Measurements from ENCODE around the gene STAB2. TPM values are rescaled to one million over a fixed set of nuclear protein-coding genes. Genes with fewer than 3 reads are reported as not detected.

The STAB2 gene, protein sequence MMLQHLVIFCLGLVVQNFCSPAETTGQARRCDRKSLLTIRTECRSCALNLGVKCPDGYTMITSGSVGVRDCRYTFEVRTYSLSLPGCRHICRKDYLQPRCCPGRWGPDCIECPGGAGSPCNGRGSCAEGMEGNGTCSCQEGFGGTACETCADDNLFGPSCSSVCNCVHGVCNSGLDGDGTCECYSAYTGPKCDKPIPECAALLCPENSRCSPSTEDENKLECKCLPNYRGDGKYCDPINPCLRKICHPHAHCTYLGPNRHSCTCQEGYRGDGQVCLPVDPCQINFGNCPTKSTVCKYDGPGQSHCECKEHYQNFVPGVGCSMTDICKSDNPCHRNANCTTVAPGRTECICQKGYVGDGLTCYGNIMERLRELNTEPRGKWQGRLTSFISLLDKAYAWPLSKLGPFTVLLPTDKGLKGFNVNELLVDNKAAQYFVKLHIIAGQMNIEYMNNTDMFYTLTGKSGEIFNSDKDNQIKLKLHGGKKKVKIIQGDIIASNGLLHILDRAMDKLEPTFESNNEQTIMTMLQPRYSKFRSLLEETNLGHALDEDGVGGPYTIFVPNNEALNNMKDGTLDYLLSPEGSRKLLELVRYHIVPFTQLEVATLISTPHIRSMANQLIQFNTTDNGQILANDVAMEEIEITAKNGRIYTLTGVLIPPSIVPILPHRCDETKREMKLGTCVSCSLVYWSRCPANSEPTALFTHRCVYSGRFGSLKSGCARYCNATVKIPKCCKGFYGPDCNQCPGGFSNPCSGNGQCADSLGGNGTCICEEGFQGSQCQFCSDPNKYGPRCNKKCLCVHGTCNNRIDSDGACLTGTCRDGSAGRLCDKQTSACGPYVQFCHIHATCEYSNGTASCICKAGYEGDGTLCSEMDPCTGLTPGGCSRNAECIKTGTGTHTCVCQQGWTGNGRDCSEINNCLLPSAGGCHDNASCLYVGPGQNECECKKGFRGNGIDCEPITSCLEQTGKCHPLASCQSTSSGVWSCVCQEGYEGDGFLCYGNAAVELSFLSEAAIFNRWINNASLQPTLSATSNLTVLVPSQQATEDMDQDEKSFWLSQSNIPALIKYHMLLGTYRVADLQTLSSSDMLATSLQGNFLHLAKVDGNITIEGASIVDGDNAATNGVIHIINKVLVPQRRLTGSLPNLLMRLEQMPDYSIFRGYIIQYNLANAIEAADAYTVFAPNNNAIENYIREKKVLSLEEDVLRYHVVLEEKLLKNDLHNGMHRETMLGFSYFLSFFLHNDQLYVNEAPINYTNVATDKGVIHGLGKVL (N-terminal part only)
- under 0.01 and 0.09 TPM in 2 replicates for total RNA-seq

DNA sequence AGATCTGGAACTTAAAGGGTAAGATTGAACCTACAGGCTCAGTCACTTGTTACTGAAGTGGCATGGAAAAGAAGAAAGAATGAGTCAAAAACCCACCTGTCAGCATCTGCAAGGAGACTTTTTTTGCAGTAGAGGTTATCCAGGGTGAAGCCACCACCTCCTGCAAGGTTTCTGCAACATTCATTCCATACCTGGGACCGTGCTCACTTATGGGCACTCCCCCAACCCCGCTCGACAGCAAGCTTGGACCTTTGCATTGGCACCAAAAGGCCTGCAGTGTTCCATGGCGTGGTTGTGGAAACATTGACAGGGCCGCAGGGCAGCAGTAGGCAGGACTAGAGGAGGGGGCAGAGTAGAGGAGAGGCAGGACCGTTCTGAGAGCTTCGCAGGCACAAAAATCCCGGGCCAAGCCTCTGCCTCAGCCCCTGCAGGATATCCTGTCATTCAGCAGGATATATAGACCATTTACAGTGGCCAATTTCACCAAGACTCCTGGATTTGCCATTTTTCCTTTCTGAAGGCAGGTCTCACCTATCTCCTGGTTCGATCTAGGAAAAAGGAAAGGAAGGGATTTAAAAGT, at the start of gene STAB2:
TSS of gene STAB2 (plus strand) at position 483 of the 580 bp plus-strand sequence. CDS start 204 bp downstream, outside the sequence.

Other genes starting within 250 kb of the STAB2 start
- gene C12orf42, start 91.3 kb upstream of the STAB2 start, total RNA-seq, result not detected in 2 replicates

Measured in endothelial cell of coronary artery (primary cell).